ENCODE data around the gene BRPF1.
A peak's percentile ranks its signal among the peaks of the same experiment; 100 is the strongest.

GRCh38 chr3:9782770-9783169, 51.2 kb downstream of the BRPF1 start:
- TF ChIP-seq EZH2 (IDR thresholded peaks at IDR 0.05; ENCODE audit: borderline replicate concordance, insufficient read depth, low read depth, low read length, poor library complexity, severe bottlenecking) (no peak), CTCF (IDR thresholded peaks at IDR 0.05) (peak; percentile 25)
